Body of pancreas (tissue), 4 donors: ENCODE results near the gene ADH1C.

Experiments
- CTCF ChIP-seq, 7 experiments: fragments of 450-650 bp in 4 of 7; fragments of 200-600 bp in 3 of 7; sonication (generic) in 3 of 7; IDR thresholded peaks; one replicate each; pipeline ENCODE4 v1.5.1; 2016 to 2019; ENCODE audit warnings: antibody characterized with exemption in 7 of 7
- POLR2A ChIP-seq, 3 donors: fragments of 450-650 bp; IDR thresholded peaks; one replicate each; pipeline ENCODE4 v1.6.1; 2016; ENCODE audit warnings: antibody characterized with exemption in 3 of 3, mild to moderate bottlenecking in 2 of 3

GRCh38 chr4:99378876-99379275 lies 26.3 kb upstream of the ADH1C start:
- TF ChIP-seq CTCF (IDR thresholded peaks at IDR 0.05) (no peak), POLR2A (IDR thresholded peaks at IDR 0.05) (no peak)
